Measurements from ENCODE around the gene DDIT4.

- TF ChIP-seq CTCF (IDR thresholded peaks at IDR 0.05) (peak in 2 of 6 experiments; percentile 14 to 15), POLR2A (IDR thresholded peaks at IDR 0.05) (peak; percentile 45 to 52)
Measured at GRCh38 chr10:72276421-72277339, 3.0 kb downstream of the DDIT4 start.

All from adrenal gland (tissue), 5 donors.